ENCODE measurements around the gene RAB3D.
"Not testable (repeated sequence)": the region's sequence is repeated elsewhere in the genome, so short reads cannot be mapped to it uniquely, and the experiment has no call there.

RAB3D gene

GRCh38 chr19:11339254-11340098 is at the start of gene RAB3D:
Gene RAB3D, minus strand, starts transcription at chr19:11339657. Its CDS starts 2,258 bp downstream, at chr19:11337399.
- peak; percentile 64 to 82 for DNase-seq (ENCODE audit: extremely low read depth in 1 of 2, low read depth in 1 of 2)

GRCh38 chr19:11387162-11388034 is 47.9 kb upstream of the RAB3D start:
- DNase-seq (ENCODE audit: extremely low read depth in 1 of 2, low read depth in 1 of 2), result no peak

- DNase-seq (ENCODE audit: extremely low read depth in 1 of 2, low read depth in 1 of 2), result no peak
These were observed 45.3 kb upstream of the RAB3D start for GRCh38 chr19:11384778-11385129.

GRCh38 chr19:11383706-11384048 is 44.2 kb upstream of the RAB3D start:
- DNase-seq (ENCODE audit: extremely low read depth in 1 of 2, low read depth in 1 of 2), result no peak

GRCh38 chr19:11382898-11383705 is 43.6 kb upstream of the RAB3D start:
- peak in 1 of 2 donors; percentile 43 for DNase-seq (ENCODE audit: extremely low read depth in 1 of 2, low read depth in 1 of 2)

GRCh38 chr19:11380653-11381537 is 41.4 kb upstream of the RAB3D start:
- DNase-seq (ENCODE audit: extremely low read depth in 1 of 2, low read depth in 1 of 2), result peak; percentile 93 to 97

GRCh38 chr19:11379857-11380350 is 40.4 kb upstream of the RAB3D start:
- DNase-seq (ENCODE audit: extremely low read depth in 1 of 2, low read depth in 1 of 2), result no peak

GRCh38 chr19:11379269-11379845 is 39.9 kb upstream of the RAB3D start:
- not testable (repeated sequence) for DNase-seq (ENCODE audit: extremely low read depth in 1 of 2, low read depth in 1 of 2)

- no peak for DNase-seq (ENCODE audit: extremely low read depth in 1 of 2, low read depth in 1 of 2)
These were observed 39.1 kb upstream of the RAB3D start for GRCh38 chr19:11378319-11379189.

GRCh38 chr19:11377756-11378155 is 38.3 kb upstream of the RAB3D start:
- DNase-seq (ENCODE audit: extremely low read depth in 1 of 2, low read depth in 1 of 2), result no peak

GRCh38 chr19:11377237-11377636 is 37.8 kb upstream of the RAB3D start:
- no peak for DNase-seq (ENCODE audit: extremely low read depth in 1 of 2, low read depth in 1 of 2)

GRCh38 chr19:11375143-11375948 is 35.9 kb upstream of the RAB3D start:
- peak in 1 of 2 donors; percentile 57 for DNase-seq (ENCODE audit: extremely low read depth in 1 of 2, low read depth in 1 of 2)

- DNase-seq (ENCODE audit: extremely low read depth in 1 of 2, low read depth in 1 of 2), result peak; percentile 92 to 96
These were observed 35.1 kb upstream of the RAB3D start, which contains the start of gene SWSAP1 for GRCh38 chr19:11374433-11375142. Gene SWSAP1, plus strand, starts transcription at chr19:11374666. Its CDS starts 15 bp downstream, at chr19:11374681.

- DNase-seq (ENCODE audit: extremely low read depth in 1 of 2, low read depth in 1 of 2), result no peak
These were observed 34.5 kb upstream of the RAB3D start for GRCh38 chr19:11373885-11374432.

- DNase-seq (ENCODE audit: extremely low read depth in 1 of 2, low read depth in 1 of 2), result no peak
These were observed 33.9 kb upstream of the RAB3D start for GRCh38 chr19:11373166-11373884.

GRCh38 chr19:11370744-11371143 is 31.3 kb upstream of the RAB3D start:
- DNase-seq (ENCODE audit: extremely low read depth in 1 of 2, low read depth in 1 of 2), result no peak
